ENCODE data around the gene IMP3.

Gene IMP3

DNA sequence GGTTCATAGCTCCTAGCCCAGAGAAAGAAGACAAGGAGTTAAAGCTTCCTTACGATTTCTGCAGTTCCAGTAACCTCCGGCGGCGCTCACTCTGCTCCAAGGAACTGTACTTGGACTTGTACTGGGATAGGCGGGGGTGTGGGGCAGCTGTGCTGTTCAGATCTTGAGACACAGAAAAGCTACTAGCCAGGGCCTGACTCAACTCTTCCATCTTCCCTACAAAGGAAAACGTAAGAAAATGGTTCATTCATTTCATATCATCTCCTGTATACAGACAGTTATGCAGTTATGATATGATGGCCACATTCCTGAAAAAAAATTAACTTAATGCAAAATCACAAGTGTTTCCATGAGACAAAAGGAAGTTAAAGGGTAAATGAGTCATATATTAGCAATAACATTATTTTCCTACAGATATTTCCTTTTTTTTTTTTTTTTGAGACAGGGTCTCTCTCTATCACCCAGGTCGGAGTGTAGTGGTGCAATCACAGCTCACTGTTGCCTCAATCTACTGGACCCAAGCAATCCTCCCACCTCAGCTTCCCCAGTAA, 19.1 kb downstream of the IMP3 start:
- no peak for DNase-seq

GRCh38 chr15:75620058-75620820, 19.8 kb downstream of the IMP3 start:
- no peak for DNase-seq

GRCh38 chr15:75616766-75617165, 23.3 kb downstream of the IMP3 start:
- DNase-seq, result no peak

DNA sequence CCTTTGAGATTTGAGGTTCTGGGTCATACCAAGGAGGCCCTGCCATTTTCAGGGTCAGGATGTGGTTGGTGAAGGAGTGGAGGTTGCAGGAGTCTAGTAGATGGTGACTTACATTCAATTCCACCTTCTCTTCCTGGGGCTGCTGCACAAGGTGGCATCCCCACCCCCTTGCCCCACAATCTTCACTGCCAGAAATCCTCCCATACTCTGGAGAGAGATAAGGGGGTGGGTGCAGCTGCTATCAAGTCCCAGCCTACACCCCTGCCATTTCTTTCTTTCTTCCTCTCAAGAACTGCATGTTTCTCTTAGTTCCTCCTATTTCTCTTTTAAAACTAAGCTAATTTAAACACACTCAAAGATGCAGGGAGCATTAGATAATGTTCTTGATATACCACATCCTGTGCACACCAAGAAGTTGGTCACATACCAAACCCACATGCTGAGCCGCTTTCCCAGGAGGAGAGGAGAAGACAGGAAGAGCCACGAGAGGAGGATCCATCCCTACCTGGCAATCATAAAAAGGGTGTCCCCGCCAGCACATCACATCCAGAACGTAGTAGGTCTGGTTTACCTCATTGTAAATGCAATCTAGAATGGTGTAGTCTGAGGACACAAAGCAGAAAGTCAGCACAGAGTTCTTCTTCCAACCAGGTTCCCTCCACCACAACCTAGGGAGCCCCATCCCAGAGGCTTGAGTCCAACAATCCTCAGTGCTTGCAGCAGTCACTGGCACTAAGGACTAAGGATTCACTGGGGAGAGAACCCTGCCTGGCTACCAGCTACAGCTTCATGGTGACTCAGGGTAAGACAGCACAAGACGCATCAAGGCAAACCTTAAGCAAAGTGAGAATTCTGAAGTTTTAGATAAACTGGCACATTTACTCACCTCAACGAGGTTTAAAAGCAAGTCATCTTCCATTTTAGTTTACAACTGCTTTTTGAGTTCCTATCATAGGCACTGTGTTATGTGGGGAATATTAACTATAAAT, 33.0 kb downstream of the IMP3 start:
- no peak for DNase-seq

- no peak for DNase-seq
These were observed 34.0 kb downstream of the IMP3 start for GRCh38 chr15:75606026-75606425.

- DNase-seq, result no peak
These were observed 40.6 kb downstream of the IMP3 start for GRCh38 chr15:75599401-75599800.

DNA sequence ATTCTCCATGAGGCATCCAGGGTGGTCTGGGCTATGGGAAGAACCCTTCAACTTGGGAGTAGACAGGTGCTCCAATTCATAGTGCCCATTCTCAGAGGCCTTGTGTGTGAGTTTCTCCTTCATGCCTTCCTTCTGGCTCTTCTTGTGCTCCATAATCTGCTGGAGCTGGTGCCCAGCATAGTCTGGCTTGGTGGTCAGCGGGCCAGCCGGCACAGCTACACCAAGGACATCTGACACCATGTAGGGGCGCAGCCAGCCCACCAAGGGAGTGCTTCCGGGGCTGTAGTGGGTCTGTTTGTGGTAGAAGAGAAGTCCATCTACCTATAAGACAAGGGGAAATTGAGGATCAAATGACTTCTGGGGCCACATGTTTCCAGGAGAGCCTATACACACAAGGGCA, 41.7 kb downstream of the IMP3 start:
- no peak for DNase-seq

- DNase-seq, result peak; percentile 19
These were observed 42.2 kb downstream of the IMP3 start for GRCh38 chr15:75597667-75598341.

DNA sequence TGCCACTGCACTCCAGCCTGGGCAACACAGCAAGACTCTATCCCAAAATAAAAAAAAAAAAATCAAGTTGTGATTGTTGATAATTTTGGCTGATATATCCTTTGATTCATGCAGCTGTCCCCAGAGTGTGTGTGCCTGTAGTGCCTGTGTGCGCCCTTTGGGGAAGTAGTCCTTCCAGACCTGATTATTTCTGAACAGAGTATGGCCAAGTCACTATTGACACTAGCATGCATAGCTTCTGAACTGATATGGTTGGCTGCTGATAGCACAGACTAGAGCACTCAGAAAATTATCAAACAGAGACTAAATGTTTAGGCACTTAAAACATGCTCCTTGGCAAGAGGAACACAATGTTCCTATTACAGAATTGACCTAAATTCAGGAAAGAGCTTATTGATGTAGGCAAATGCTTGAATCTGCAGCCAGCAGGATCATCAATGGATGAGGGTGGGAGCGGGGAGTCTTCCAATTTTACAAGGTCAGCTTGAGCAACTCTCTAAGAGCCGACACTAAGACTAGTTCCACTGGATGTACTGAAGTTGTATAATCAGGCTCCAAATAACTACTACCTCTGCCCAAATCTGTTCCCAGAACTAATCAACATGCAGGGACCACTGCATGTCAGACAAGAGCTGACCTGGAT, 43.2 kb downstream of the IMP3 start:
- no peak for DNase-seq

DNA sequence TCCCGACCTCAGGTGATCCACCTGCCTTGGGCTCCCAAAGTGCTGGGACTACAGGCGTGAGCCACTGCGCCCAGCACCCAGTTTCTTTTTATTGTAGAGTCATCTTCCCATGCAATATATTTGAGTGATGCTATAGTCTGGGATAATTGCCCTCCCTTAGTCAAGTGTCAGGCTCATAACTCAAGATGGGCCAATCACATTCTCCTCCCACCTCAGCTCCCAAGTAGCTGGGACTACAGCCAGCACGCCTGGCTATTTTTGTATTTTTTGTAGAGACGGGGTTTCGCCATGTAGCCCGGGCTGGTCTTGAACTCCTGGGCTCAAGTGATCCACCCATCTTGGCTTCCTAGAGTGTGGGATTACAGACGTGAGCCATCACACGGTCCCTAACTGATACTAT, 45.7 kb downstream of the IMP3 start:
- DNase-seq, result no peak

- no peak for DNase-seq
These were observed 48.2 kb downstream of the IMP3 start for GRCh38 chr15:75591655-75592364.

GRCh38 chr15:75590239-75590638, 49.8 kb downstream of the IMP3 start:
- DNase-seq, result no peak

Data from DMS53 (cell line).